ENCODE measurements around the gene TBC1D8. TPM values are rescaled to one million over a fixed set of nuclear protein-coding genes. Genes with fewer than 3 reads are reported as not detected.
A peak's percentile ranks its signal among the peaks of the same experiment; 100 is the strongest.

The TBC1D8 gene
- total and polyA plus RNA-seq, 9 of the 15 experiments (the other 6 are each of a cell fraction or from before 2014, with no cell fraction given), result 0.36 to 1.3 (median 0.82) TPM

DNA sequence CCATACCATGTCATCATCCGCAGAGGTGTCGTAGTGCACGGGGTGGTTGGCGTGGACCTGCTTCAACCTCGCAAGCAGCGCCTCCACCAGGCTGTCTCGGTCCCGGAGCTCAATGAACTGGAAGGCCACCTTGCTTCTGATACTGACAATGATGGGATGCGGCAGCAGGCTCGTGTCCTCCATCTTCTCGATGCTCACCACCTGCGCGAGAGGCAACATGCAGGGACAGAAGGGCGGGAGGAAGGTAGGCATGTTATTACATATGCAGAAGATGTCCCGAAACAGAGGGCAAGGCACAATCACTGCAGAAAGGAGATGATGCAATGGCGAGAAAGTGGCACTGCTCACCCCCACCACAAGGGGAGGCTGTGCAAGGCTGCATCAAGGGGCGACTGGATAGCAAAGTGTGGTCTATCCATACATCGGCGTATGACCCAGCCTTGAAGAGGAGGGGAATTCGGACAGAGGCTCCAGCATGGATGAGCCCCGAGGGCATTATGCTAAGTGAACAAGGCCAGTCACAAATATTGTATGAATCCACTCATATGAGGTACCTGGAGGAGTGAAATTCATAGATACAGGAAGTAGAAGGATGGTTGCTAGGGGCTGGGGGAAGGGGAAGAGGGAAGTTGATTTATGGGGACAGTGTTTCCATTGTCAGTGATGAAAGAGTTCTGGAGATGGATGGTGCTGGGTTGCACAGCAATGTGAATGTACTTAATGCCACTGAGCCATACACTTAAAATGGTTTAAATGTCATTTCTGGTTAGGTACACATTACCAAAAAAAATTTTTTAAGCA lies 112.5 kb downstream of the TBC1D8 start (continued):
- TF ChIP-seq KLF10 (CRISPR knock-in tag; IDR thresholded peaks at IDR 0.05), result no peak
- no peak for TF ChIP-seq NR3C1 (CRISPR knock-in tag; IDR thresholded peaks at IDR 0.05)
- TF ChIP-seq MCM5 (IDR thresholded peaks at IDR 0.05; ENCODE audit: low read depth), result no peak
- no peak for TF ChIP-seq GABPB2 (CRISPR knock-in tag; conservative IDR thresholded peaks at IDR 0.05)
- TF ChIP-seq RBM14 (IDR thresholded peaks at IDR 0.05; ENCODE audit: borderline replicate concordance, insufficient read depth, low read depth, low read length), result no peak
- no peak for TF ChIP-seq ZNF354B (CRISPR knock-in tag; IDR thresholded peaks at IDR 0.05)
- TF ChIP-seq HNRNPLL (IDR thresholded peaks at IDR 0.05; ENCODE audit: low read depth, low read length, poor library complexity, severe bottlenecking), result no peak
- TF ChIP-seq BMI1 (IDR thresholded peaks at IDR 0.05; ENCODE audit: low read length), result no peak
- TF ChIP-seq ZNF589 (CRISPR knock-in tag; IDR thresholded peaks at IDR 0.05; ENCODE audit: low read depth), result peak; percentile 68
- TF ChIP-seq, protein P1, sequence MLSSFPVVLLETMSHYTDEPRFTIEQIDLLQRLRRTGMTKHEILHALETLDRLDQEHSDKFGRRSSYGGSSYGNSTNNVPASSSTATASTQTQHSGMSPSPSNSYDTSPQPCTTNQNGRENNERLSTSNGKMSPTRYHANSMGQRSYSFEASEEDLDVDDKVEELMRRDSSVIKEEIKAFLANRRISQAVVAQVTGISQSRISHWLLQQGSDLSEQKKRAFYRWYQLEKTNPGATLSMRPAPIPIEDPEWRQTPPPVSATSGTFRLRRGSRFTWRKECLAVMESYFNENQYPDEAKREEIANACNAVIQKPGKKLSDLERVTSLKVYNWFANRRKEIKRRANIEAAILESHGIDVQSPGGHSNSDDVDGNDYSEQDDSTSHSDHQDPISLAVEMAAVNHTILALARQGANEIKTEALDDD (IDR thresholded peaks at IDR 0.05), result no peak
- TF ChIP-seq ILK (tag; IDR thresholded peaks at IDR 0.05; ENCODE audit: borderline replicate concordance, low read depth), result no peak
- peak; percentile 26; the same call in 1 of the 2 replicates for TF ChIP-seq SMC3 (conservative IDR thresholded peaks at IDR 0.05; ENCODE audit: insufficient read depth, low read depth, low read length)
- peak; percentile 87 for TF ChIP-seq JUND (IDR thresholded peaks at IDR 0.05; ENCODE audit: borderline replicate concordance, low read depth, low read length)
- peak; percentile 79; the same call in 1 of the 3 replicates for TF ChIP-seq JUND (tag; IDR thresholded peaks at IDR 0.05; ENCODE audit: borderline replicate concordance, low read depth, low read length)
- TF ChIP-seq, protein P2, sequence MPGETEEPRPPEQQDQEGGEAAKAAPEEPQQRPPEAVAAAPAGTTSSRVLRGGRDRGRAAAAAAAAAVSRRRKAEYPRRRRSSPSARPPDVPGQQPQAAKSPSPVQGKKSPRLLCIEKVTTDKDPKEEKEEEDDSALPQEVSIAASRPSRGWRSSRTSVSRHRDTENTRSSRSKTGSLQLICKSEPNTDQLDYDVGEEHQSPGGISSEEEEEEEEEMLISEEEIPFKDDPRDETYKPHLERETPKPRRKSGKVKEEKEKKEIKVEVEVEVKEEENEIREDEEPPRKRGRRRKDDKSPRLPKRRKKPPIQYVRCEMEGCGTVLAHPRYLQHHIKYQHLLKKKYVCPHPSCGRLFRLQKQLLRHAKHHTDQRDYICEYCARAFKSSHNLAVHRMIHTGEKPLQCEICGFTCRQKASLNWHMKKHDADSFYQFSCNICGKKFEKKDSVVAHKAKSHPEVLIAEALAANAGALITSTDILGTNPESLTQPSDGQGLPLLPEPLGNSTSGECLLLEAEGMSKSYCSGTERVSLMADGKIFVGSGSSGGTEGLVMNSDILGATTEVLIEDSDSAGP (CRISPR knock-in tag; IDR thresholded peaks at IDR 0.05), result no peak
- TF ChIP-seq NFE2 (IDR thresholded peaks at IDR 0.05; ENCODE audit: low read depth), result no peak
- TF ChIP-seq MECOM (CRISPR knock-in tag; IDR thresholded peaks at IDR 0.05), result peak; percentile 65; the same call in 1 of the 2 replicates
- TF ChIP-seq, protein P3, sequence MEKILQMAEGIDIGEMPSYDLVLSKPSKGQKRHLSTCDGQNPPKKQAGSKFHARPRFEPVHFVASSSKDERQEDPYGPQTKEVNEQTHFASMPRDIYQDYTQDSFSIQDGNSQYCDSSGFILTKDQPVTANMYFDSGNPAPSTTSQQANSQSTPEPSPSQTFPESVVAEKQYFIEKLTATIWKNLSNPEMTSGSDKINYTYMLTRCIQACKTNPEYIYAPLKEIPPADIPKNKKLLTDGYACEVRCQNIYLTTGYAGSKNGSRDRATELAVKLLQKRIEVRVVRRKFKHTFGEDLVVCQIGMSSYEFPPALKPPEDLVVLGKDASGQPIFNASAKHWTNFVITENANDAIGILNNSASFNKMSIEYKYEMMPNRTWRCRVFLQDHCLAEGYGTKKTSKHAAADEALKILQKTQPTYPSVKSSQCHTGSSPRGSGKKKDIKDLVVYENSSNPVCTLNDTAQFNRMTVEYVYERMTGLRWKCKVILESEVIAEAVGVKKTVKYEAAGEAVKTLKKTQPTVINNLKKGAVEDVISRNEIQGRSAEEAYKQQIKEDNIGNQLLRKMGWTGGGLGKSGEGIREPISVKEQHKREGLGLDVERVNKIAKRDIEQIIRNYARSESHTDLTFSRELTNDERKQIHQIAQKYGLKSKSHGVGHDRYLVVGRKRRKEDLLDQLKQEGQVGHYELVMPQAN (IDR thresholded peaks at IDR 0.05; ENCODE audit: borderline replicate concordance), result no peak
- no peak for TF ChIP-seq MED1 (CRISPR knock-in tag; IDR thresholded peaks at IDR 0.05; ENCODE audit: borderline replicate concordance)
- no peak for TF ChIP-seq MAFG (tag; conservative IDR thresholded peaks at IDR 0.05)
- no peak for TF ChIP-seq NFYB (IDR thresholded peaks at IDR 0.05; ENCODE audit: extremely low read depth, insufficient read length)
- no peak for TF ChIP-seq GTF2F1 (IDR thresholded peaks at IDR 0.05; ENCODE audit: low read depth, low read length)
- TF ChIP-seq, protein P4, sequence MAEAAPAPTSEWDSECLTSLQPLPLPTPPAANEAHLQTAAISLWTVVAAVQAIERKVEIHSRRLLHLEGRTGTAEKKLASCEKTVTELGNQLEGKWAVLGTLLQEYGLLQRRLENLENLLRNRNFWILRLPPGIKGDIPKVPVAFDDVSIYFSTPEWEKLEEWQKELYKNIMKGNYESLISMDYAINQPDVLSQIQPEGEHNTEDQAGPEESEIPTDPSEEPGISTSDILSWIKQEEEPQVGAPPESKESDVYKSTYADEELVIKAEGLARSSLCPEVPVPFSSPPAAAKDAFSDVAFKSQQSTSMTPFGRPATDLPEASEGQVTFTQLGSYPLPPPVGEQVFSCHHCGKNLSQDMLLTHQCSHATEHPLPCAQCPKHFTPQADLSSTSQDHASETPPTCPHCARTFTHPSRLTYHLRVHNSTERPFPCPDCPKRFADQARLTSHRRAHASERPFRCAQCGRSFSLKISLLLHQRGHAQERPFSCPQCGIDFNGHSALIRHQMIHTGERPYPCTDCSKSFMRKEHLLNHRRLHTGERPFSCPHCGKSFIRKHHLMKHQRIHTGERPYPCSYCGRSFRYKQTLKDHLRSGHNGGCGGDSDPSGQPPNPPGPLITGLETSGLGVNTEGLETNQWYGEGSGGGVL (CRISPR knock-in tag; IDR thresholded peaks at IDR 0.05), result no peak

Measured in K562 (cell line).